22Rv1 (cell line): ENCODE data around the gene DEFB132.

Source experiments
- H3K27ac ChIP-seq: fragments of 450-650 bp; 2 replicates; pipeline ENCODE4 v1.5.1; 2017
- CTCF ChIP-seq: fragments of 450-650 bp; IDR thresholded peaks from 2 replicates; pipeline ENCODE4 v1.5.1; 2017; ENCODE audit warnings: mild to moderate bottlenecking
- ZFX ChIP-seq: fragments of 450-650 bp; IDR thresholded peaks from 2 replicates; pipeline ENCODE4 v1.6.1; 2017; ENCODE audit warnings: antibody characterized with exemption, borderline replicate concordance

Gene DEFB132

DNA sequence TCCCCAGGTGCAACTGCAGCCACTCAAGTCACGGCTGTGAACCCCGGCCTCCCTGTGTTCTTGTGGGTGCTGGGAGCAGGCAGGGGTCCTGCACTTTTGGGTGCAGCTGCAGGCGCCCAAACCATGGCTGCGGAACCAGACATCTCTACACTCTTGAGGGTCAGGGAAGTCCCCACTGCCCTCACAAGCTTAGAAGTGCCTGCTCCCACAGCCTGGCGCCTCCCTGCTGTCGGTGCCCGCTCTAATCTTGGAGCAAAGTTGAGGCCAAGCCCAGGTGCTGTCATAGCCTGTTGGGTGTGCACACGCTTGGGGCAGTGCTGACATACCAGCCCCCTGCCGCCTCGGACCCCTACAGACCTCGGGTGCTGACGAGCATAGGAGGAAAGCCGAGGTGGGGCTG is 6.2 kb downstream of the DEFB132 start:
- H3K27ac ChIP-seq, result no peak overlapping the region
- TF ChIP-seq CTCF, result no peak
- no peak for TF ChIP-seq ZFX

- peak; percentile 93 for TF ChIP-seq CTCF
- no peak for TF ChIP-seq ZFX
- H3K27ac ChIP-seq, result no peak overlapping the region
Observed at GRCh38 chr20:266596-267562, 9.4 kb downstream of the DEFB132 start.

- no peak for TF ChIP-seq CTCF
- no peak for TF ChIP-seq ZFX
Observed at GRCh38 chr20:270517-270916, 13.0 kb downstream of the DEFB132 start.

GRCh38 chr20:271069-271468 is 13.5 kb downstream of the DEFB132 start:
- no peak for TF ChIP-seq CTCF
- no peak for TF ChIP-seq ZFX
- no peak overlapping the region for H3K27ac ChIP-seq

More at GRCh38 chr20:270517-270916, 13.0 kb downstream of the DEFB132 start:
- H3K27ac ChIP-seq, result no peak overlapping the region

GRCh38 chr20:271528-271927 is 14.0 kb downstream of the DEFB132 start:
- H3K27ac ChIP-seq, result no peak overlapping the region
- TF ChIP-seq CTCF (no peak), ZFX (no peak)

DNA sequence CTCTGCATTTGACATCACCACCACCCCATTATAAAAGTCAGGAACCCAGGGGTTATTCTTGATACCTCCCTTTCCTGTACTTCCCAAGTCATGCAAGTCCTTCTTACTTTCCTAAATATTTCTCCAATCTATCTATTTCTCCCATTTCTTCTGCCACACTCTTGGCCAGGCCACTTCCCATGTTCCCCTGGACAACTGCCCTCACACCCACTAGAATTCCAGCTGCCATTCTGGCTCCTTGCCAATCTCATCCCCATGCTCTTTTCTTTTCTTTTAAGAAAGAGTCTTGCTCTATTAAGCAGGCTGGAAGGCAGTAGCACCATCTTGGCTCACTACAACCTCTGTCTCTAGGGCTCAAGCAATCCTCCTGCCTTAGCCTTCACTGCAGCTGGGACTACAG is 15.2 kb downstream of the DEFB132 start:
- TF ChIP-seq CTCF (no peak), ZFX (no peak)

GRCh38 chr20:273884-274283 is 16.4 kb downstream of the DEFB132 start:
- H3K27ac ChIP-seq, result no peak overlapping the region
- TF ChIP-seq CTCF (no peak), ZFX (no peak)

More for the DNA sequence above, 15.2 kb downstream of the DEFB132 start:
- no peak overlapping the region for H3K27ac ChIP-seq
